ENCODE measurements around the gene DBI. TPM values are rescaled to one million over a fixed set of nuclear protein-coding genes. Genes with fewer than 3 reads are reported as not detected.

The DBI gene
- total RNA-seq, 4 donors from 2014 or later, result 48.1 to 166 (median 140) TPM

- no peak for TF ChIP-seq POLR2A (IDR thresholded peaks at IDR 0.05)
- TF ChIP-seq, protein P1, sequence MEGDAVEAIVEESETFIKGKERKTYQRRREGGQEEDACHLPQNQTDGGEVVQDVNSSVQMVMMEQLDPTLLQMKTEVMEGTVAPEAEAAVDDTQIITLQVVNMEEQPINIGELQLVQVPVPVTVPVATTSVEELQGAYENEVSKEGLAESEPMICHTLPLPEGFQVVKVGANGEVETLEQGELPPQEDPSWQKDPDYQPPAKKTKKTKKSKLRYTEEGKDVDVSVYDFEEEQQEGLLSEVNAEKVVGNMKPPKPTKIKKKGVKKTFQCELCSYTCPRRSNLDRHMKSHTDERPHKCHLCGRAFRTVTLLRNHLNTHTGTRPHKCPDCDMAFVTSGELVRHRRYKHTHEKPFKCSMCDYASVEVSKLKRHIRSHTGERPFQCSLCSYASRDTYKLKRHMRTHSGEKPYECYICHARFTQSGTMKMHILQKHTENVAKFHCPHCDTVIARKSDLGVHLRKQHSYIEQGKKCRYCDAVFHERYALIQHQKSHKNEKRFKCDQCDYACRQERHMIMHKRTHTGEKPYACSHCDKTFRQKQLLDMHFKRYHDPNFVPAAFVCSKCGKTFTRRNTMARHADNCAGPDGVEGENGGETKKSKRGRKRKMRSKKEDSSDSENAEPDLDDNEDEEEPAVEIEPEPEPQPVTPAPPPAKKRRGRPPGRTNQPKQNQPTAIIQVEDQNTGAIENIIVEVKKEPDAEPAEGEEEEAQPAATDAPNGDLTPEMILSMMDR (IDR thresholded peaks at IDR 0.05), result no peak
- H3K27me3 ChIP-seq, result no peaks in the 10 kb centered on the region
- H3K27ac ChIP-seq, result no peak overlapping the region
- DNase-seq, result no peak
- H3K9me3 ChIP-seq, result no peaks in the 10 kb centered on the region
- H3K4me1 ChIP-seq, result peaks cover 0 to 4% of the 10 kb centered on the region in 2 donors
- H3K4me3 ChIP-seq (replicated peaks in 1 of 3), result no peak overlapping the region
- WGBS, 2 donors, result 92 to 94% methylated on average over 6 of the region's 6 CpGs
- intact Hi-C loops (cut with DNase I), result no loop called here
- H3K36me3 ChIP-seq, result no peaks in the 10 kb centered on the region
Observed at GRCh38 chr2:119349289-119349688, 17.5 kb upstream of the DBI start.

DNA sequence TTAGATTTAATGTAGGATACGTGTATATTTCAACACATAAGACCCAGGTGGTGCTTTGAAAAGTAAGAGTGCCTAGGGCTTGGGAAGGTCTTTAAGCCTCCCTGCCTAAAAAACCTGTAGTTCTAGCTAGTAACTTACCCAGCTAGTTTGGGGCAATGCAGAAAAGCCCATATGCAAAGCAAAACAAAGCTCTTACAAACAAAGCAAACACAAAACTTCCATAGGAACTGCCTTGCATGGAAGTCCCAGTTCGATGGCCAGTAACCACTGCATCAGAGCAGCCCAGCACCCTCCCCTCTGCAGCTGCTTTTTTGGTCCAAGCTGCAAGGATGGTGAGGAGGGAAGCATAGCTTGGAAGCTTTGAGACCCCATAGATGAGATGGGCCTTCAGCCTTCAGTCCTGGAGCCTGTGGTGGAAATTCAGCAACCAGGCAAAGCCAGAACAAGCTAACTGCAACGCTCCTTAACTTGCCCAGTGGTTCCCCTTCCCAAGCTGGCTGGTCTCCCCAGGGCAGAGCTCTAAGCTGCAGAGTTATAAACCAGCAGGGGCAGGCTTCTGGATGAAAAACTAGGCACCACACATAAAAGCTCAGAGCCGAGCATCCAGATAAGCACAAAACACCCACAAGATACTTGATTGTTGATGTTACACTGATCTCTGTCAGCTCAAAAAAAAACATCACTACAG, 16.3 kb upstream of the DBI start:
- H3K4me1 ChIP-seq, result peaks cover 0 to 4% of the 10 kb centered on the region in 2 donors
- intact Hi-C loops (cut with DNase I), result no loop called here
- TF ChIP-seq POLR2A (IDR thresholded peaks at IDR 0.05), result no peak
- DNase-seq, result no peak
- no peaks in the 10 kb centered on the region for H3K9me3 ChIP-seq
- whole genome bisulfite sequencing, 2 donors, result 80 to 83% methylated on average over 3 to 4 of the region's 4 CpGs
- no peak overlapping the region for H3K27ac ChIP-seq
- H3K36me3 ChIP-seq, result no peaks in the 10 kb centered on the region
- H3K27me3 ChIP-seq, result no peaks in the 10 kb centered on the region
- H3K4me3 ChIP-seq (replicated peaks in 1 of 3), result no peak overlapping the region

GRCh38 chr2:119352357-119352756, 14.4 kb upstream of the DBI start:
- intact Hi-C loops (cut with DNase I), result no loop called here
- peaks cover 0 to 4% of the 10 kb centered on the region in 2 donors for H3K4me1 ChIP-seq
- peak in 1 of 2 donors; percentile 36 for TF ChIP-seq POLR2A (IDR thresholded peaks at IDR 0.05)
- TF ChIP-seq, protein P1 (IDR thresholded peaks at IDR 0.05), result no peak
- H3K4me3 ChIP-seq (replicated peaks in 1 of 3), result no peak overlapping the region
- H3K27ac ChIP-seq, result no peak overlapping the region
- peak; percentile 9 to 33 for DNase-seq
- H3K27me3 ChIP-seq, result no peaks in the 10 kb centered on the region
- H3K36me3 ChIP-seq, result no peaks in the 10 kb centered on the region
- no peaks in the 10 kb centered on the region for H3K9me3 ChIP-seq

- no peak for TF ChIP-seq POLR2A (IDR thresholded peaks at IDR 0.05)
- TF ChIP-seq, protein P1 (IDR thresholded peaks at IDR 0.05), result no peak
- WGBS, 2 donors, result 88 to 94% methylated on average over 1 of the region's 1 CpG
- Histone ChIP-seq H3K4me3 (replicated peaks in 1 of 3) (no peak overlapping the region), H3K27me3 (no peaks in the 10 kb centered on the region), H3K36me3 (no peaks in the 10 kb centered on the region), H3K27ac (no peak overlapping the region), H3K9me3 (no peaks in the 10 kb centered on the region), H3K4me1 (peaks cover 0 to 4% of the 10 kb centered on the region in 2 donors)
- no peak for DNase-seq
- intact Hi-C loops (cut with DNase I), result no loop called here
Observed at GRCh38 chr2:119354860-119355259, 11.9 kb upstream of the DBI start.

GRCh38 chr2:119359774-119360173, 7.0 kb upstream of the DBI start:
- no peaks in the 10 kb centered on the region for H3K9me3 ChIP-seq
- DNase-seq, result no peak
- no peaks in the 10 kb centered on the region for H3K36me3 ChIP-seq
- no peak overlapping the region for H3K27ac ChIP-seq
- no peak overlapping the region for H3K4me3 ChIP-seq (replicated peaks in 1 of 3)
- intact Hi-C loops (cut with DNase I), result no loop called here
- TF ChIP-seq, protein P1 (IDR thresholded peaks at IDR 0.05), result no peak
- no peak for TF ChIP-seq POLR2A (IDR thresholded peaks at IDR 0.05)
- peaks cover 0 to 1% of the 10 kb centered on the region in 2 donors for H3K4me1 ChIP-seq
- WGBS, 2 donors, result 85% methylated on average over 6 of the region's 6 CpGs
- H3K27me3 ChIP-seq, result no peaks in the 10 kb centered on the region

All from thyroid gland (tissue), 4 donors.